A549 (cell line): ENCODE results near the gene CST1.
"Not testable (repeated sequence)": the region's sequence is repeated elsewhere in the genome, so short reads cannot be mapped to it uniquely, and the experiment has no call there.

Experiments
- CBX2 ChIP-seq: fragments of 200-600 bp; sonication (generic); IDR thresholded peaks from 2 replicates; pipeline ENCODE4 v1.6.1; 2016; ENCODE audit warnings: low read depth, mild to moderate bottlenecking, borderline replicate concordance
- HOXA7 ChIP-seq: fragments of 250-450 bp; sonication (Bioruptor Pico); IDR thresholded peaks from 2 replicates; pipeline ENCODE4 v1.5.0; 2020; ENCODE audit warnings: mild to moderate bottlenecking, moderate library complexity
- KDM5A ChIP-seq: fragments of 200-600 bp; sonication (generic); IDR thresholded peaks from 2 replicates; pipeline ENCODE4 v1.6.1; 2016; ENCODE audit warnings: antibody characterized with exemption, mild to moderate bottlenecking
- MAFK ChIP-seq: fragments of 450-650 bp; IDR thresholded peaks from 2 replicates; pipeline ENCODE4 v1.6.1; 2014; ENCODE audit not compliant: partially characterized antibody
- PHF8 ChIP-seq: fragments of 200-600 bp; sonication (generic); IDR thresholded peaks from 2 replicates; pipeline ENCODE4 v1.6.1; 2016; ENCODE audit warnings: low read depth, mild to moderate bottlenecking, antibody characterized with exemption, moderate library complexity, borderline replicate concordance
- POLR2A ChIP-seq: IDR thresholded peaks from 2 replicates; pipeline ENCODE4 v1.6.1; 2012; ENCODE audit warnings: mild to moderate bottlenecking, low read length
- RFX5 ChIP-seq: fragments of 450-650 bp; IDR thresholded peaks from 2 replicates; pipeline ENCODE4 v1.7.1; 2014; ENCODE audit warnings: antibody characterized with exemption, mild to moderate bottlenecking, moderate library complexity
- SMC3 ChIP-seq: fragments of >200 bp; sonication (Bioruptor Twin); formaldehyde crosslinking; IDR thresholded peaks from 3 replicates; pipeline ENCODE4 v1.6.1; 2018; ENCODE audit warnings: inconsistent platforms
- TF ChIP-seq, protein P1 (sequence below): fragments of >200 bp; sonication (Bioruptor Twin); formaldehyde crosslinking; IDR thresholded peaks from 3 replicates; pipeline ENCODE4 v1.5.1; 2016
- TF ChIP-seq, protein P2 (sequence below): fragments of 200-600 bp; sonication (generic); IDR thresholded peaks from 2 replicates; pipeline ENCODE4 v1.6.1; 2016; ENCODE audit warnings: antibody characterized with exemption, mild to moderate bottlenecking, moderate library complexity

DNA sequence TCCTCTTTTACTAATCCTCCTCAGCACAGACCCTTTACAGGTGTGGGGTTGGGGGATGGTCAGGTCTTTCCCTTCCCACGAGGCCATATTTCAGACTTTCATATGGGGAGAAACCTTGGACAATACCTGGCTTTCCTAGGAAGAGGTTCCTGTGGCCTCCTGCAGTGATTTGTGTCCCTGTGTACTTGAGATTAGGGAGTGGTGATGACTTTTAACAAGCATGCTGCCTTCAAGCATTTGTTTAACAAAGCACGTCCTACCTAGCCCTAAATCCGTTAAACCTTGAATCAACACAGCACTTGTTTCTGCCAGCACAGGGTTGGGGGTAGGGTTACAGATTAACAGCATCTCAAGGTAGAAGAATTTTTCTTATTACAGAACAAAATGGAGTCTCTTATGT lies 6.1 kb upstream of the CST1 start:
- not testable (repeated sequence) for TF ChIP-seq POLR2A, CBX2, RFX5, HOXA7, MAFK, SMC3, PHF8, KDM5A
- TF ChIP-seq, protein P1, sequence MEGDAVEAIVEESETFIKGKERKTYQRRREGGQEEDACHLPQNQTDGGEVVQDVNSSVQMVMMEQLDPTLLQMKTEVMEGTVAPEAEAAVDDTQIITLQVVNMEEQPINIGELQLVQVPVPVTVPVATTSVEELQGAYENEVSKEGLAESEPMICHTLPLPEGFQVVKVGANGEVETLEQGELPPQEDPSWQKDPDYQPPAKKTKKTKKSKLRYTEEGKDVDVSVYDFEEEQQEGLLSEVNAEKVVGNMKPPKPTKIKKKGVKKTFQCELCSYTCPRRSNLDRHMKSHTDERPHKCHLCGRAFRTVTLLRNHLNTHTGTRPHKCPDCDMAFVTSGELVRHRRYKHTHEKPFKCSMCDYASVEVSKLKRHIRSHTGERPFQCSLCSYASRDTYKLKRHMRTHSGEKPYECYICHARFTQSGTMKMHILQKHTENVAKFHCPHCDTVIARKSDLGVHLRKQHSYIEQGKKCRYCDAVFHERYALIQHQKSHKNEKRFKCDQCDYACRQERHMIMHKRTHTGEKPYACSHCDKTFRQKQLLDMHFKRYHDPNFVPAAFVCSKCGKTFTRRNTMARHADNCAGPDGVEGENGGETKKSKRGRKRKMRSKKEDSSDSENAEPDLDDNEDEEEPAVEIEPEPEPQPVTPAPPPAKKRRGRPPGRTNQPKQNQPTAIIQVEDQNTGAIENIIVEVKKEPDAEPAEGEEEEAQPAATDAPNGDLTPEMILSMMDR = not testable (repeated sequence)
- TF ChIP-seq, protein P2, sequence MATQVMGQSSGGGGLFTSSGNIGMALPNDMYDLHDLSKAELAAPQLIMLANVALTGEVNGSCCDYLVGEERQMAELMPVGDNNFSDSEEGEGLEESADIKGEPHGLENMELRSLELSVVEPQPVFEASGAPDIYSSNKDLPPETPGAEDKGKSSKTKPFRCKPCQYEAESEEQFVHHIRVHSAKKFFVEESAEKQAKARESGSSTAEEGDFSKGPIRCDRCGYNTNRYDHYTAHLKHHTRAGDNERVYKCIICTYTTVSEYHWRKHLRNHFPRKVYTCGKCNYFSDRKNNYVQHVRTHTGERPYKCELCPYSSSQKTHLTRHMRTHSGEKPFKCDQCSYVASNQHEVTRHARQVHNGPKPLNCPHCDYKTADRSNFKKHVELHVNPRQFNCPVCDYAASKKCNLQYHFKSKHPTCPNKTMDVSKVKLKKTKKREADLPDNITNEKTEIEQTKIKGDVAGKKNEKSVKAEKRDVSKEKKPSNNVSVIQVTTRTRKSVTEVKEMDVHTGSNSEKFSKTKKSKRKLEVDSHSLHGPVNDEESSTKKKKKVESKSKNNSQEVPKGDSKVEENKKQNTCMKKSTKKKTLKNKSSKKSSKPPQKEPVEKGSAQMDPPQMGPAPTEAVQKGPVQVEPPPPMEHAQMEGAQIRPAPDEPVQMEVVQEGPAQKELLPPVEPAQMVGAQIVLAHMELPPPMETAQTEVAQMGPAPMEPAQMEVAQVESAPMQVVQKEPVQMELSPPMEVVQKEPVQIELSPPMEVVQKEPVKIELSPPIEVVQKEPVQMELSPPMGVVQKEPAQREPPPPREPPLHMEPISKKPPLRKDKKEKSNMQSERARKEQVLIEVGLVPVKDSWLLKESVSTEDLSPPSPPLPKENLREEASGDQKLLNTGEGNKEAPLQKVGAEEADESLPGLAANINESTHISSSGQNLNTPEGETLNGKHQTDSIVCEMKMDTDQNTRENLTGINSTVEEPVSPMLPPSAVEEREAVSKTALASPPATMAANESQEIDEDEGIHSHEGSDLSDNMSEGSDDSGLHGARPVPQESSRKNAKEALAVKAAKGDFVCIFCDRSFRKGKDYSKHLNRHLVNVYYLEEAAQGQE = not testable (repeated sequence)
